Iris pigment epithelial cell (primary cell): ENCODE data around the gene ZNF396.

ENCODE experiments used
- DNase-seq: peaks from one replicate; pipeline ENCODE4 v3.0.0-alpha.2; 2011; ENCODE audit warnings: low read depth

ZNF396 gene

DNA sequence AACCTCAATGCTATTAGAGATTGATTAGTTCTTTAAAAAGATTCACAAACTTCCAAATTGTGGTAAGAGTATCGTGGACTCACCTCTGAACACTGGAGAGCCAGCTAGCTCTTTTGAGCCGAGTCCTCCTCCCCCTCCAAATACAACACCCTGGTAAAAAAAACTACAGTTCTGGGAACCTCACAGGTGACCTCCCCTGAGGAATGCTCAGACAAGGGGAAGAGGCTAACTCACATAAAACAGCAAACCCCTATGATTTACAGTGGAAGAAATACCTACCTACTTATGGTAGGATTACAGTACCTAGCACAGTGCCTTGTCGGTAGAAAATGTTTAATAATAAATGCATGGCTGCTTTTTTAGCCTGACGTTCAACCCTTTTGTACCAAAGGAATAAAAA lies 41.3 kb downstream of the ZNF396 start:
- DNase-seq, result no peak

DNA sequence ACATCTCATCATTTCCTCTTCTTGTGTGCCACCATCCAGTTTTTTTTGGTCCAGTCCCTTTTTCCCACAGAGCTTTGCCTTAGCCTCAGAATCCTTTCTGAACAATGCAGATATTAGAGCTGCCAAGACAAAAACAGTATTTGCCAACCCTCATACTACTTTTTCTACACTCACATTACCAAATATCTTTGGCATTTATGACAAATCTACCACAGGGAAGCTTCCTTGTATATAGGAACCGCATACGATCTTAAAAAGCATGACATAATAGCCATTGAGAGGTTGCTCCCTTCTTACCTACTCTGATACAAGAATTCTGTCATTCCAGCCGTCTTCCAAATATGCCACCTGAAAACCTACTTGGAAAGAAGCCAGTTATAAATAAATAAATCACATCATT lies 42.3 kb downstream of the ZNF396 start:
- DNase-seq, result peak; percentile 65

DNA sequence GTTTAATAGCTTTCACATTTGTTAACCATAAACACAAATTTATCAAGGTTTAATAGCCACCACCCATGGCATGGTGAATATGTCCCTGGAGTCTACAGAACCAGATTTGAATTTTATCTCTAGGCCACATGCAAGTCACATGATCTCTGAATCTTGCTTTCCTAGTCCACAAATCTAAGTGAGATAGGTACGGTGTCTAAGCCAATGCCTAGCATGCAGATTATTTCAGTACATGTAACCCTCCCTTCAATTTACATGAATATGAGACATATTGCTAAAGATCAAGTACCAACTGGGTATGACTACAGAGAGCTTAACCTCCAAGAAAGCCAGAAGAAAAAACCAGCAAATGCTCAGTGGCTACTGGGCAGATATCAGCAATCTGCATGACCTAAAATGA lies 42.9 kb downstream of the ZNF396 start:
- no peak for DNase-seq

DNA sequence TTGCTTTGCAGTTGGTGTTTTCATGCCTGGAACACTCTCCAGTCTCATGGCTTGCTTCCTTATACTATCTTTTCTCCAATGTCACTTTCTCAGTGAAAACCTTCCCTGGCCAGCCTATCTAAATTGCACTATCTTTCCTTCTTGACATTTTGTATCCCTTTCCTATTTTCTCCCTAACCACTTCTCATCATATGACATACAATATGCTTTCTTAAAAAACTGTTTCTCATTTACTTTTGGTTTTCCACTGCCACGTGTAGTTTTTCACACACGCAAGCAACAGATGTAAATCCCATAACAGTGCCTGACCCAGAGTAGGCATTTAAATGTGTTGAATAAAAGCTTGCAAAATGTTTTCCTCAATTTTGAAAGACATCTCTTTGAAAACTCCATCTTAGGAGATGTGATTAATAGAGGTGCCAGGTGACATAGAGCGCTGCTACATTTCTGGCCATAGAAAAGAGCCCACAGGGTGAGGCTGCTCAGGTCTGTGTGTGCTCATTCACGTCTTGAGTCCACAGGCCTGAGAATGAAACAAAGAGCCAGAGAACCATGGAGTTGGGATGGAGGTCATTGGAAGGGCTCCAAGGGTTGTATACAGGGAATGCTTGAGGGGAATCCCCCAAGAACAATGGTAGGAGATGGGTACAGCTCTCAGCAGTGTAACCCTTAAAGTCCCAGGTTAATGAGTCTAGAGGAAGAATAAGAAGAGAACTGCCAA lies 45.6 kb downstream of the ZNF396 start:
- no peak for DNase-seq

DNA sequence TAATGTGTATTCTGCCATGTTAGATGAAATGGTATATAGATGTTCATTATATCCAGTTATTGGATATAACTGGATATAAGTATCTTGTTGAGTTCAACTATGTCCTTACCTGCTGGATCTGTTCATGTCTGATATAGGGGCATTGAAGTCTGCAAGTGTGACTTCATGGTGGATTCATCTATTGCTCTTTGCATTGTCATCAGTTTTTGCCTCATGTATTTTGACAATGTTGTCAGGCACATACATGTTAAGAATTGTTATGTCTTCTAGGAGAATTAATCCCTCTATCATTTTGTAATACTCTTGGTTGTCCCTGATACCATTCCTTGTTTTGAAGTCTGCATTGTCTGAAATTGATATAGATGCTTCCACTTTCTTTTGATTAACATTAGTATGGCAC lies 48.3 kb downstream of the ZNF396 start:
- no peak for DNase-seq

DNA sequence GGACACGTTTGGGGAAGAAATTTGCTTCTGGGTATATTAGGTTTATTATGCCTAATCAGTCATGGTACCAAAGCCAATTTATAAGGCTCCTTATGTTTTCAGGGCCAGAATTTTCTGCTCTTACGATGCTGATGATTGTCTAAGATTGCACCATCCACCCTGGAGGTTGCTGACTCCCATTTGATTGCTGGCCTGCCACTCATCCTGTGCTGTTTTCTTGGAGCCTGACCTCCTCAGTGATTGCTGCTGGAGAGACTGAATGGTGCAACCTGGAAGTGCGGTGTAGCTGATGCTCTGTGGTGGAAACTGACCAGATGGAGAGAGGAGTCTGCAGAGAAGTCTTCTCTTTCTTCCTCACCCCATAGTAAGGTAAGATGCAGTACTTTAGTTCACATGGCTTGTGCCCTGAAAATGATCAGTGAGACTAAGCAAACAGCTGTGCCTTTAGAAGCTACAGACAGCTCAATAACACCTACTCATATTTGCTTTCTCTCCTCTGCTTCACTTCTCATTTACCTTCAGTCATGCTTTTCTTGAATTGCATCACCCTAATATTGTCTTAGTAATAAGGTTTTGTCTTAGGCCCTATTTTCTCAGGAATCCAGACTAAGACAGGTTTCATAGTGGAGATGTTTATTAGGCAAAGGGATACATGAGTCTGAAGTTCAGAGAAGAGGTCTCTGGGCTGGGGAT lies 50.3 kb downstream of the ZNF396 start:
- no peak for DNase-seq

DNA sequence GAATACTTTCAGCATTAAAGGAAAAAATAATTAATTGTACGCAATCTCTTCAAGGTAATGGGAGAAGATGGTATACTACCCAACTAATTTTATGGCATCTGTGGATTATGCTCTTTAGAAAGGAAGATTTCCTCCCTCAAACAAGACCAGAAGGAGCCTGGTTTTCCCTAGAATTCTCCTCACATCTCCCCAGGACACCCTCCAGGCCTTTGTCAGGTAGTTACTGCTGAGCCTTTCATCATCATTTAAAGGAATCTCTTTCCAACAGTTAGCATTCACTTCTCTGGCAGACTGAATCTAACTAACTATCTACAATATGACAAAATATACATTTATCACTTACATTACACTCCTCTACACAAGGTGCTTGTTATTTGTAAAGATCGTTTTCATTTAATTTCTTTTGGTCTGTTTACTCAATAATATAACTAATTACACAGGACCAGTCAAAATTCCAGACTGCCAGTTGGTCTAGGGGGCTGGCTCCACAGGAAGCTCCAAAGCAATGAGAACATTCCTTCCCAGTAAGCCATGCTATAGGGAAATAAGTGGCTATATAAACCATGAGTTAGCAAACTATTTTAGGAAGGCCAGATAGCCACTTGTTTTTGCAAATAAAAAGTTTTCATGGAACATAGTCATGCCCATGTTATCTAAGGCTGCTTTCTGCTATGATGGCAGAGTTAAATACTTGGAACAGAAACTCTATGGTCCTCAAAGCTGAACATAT lies 52.0 kb downstream of the ZNF396 start:
- DNase-seq, result peak; percentile 18

DNA sequence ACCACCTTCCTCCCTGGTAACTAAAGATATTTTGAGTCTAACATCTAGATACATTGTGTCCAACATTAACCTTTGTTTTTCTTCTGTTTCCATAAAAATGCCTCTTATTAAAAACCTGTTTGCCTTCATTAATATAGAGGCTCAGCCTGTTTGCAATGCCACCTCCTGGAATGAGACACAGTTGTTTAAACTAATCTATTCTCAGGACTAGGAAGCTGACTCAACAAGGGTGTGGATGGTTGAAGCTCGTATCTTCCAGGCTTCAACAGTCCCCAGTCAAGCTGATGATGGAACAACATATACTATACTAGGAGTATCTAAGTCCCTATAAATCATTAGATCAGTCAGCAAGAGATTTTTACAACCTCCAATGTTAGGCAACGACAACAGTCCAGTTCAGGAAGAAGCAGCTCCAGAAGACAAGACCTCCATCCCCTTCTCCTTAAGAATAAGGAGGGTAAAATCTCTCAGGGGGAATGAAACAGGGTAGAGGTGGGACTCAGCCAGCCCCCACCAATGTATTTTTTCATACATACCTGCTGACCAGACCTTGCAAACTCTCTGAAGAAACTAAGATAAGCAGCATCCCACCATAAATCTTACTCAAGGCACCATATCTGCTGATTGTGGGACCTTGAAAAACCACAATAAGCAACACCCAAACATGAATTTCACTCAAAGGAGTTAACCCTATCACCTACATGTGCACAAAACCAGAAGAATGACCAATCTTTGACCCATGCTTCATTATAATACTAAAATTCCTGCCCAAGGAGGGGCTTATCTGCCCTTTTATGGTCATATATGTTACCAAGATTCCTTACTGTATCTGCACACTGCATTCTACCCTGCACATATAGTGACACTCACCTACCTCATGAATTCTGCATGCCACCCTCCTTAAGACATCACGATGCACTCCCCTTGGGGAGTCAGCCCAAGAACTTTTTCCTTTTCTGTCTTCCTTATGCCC lies 54.4 kb downstream of the ZNF396 start:
- DNase-seq, result no peak
